ENCODE data around the gene MZB1.
"Not testable (repeated sequence)": the region's sequence is repeated elsewhere in the genome, so short reads cannot be mapped to it uniquely, and the experiment has no call there.

MZB1 gene

GRCh38 chr5:139374909-139375308, 14.8 kb downstream of the MZB1 start:
- no peak for DNase-seq (ENCODE audit: low spot score)

GRCh38 chr5:139371482-139372435, 18.0 kb downstream of the MZB1 start:
- no peak for DNase-seq (ENCODE audit: low spot score)

- DNase-seq (ENCODE audit: low spot score) = no peak
Measured at GRCh38 chr5:139369181-139369580, 20.5 kb downstream of the MZB1 start.

GRCh38 chr5:139368613-139369012, 21.1 kb downstream of the MZB1 start:
- peak; percentile 36 for DNase-seq (ENCODE audit: low spot score)

- no peak for DNase-seq (ENCODE audit: low spot score)
Measured at GRCh38 chr5:139364466-139364865, 25.2 kb downstream of the MZB1 start.

GRCh38 chr5:139363937-139364336, 25.8 kb downstream of the MZB1 start:
- no peak for DNase-seq (ENCODE audit: low spot score)

- DNase-seq (ENCODE audit: low spot score) = no peak
Measured at GRCh38 chr5:139361835-139362429, 27.8 kb downstream of the MZB1 start.

- DNase-seq (ENCODE audit: low spot score) = no peak
Measured at GRCh38 chr5:139360384-139360783, 29.3 kb downstream of the MZB1 start.

- no peak for DNase-seq (ENCODE audit: low spot score)
Measured at GRCh38 chr5:139358064-139358463, 31.6 kb downstream of the MZB1 start.

- not testable (repeated sequence) for DNase-seq (ENCODE audit: low spot score)
Measured at GRCh38 chr5:139355900-139356299, 33.8 kb downstream of the MZB1 start.

GRCh38 chr5:139354186-139354585, 35.5 kb downstream of the MZB1 start:
- no peak for DNase-seq (ENCODE audit: low spot score)

- DNase-seq (ENCODE audit: low spot score) = not testable (repeated sequence)
Measured at GRCh38 chr5:139347863-139348262, 41.9 kb downstream of the MZB1 start.

GRCh38 chr5:139345442-139345841, 44.3 kb downstream of the MZB1 start:
- not testable (repeated sequence) for DNase-seq (ENCODE audit: low spot score)

GRCh38 chr5:139344177-139344576, 45.5 kb downstream of the MZB1 start:
- no peak for DNase-seq (ENCODE audit: low spot score)

- DNase-seq (ENCODE audit: low spot score) = no peak
Measured at GRCh38 chr5:139343476-139343875, 46.2 kb downstream of the MZB1 start.

- no peak for DNase-seq (ENCODE audit: low spot score)
Measured at GRCh38 chr5:139342423-139342723, 47.3 kb downstream of the MZB1 start.

GRCh38 chr5:139341689-139342422, 47.9 kb downstream of the MZB1 start, which contains the start of gene PAIP2:
PAIP2 (plus strand) TSS chr5:139341854; CDS start chr5:139363785, 21,931 bp downstream.
- DNase-seq (ENCODE audit: low spot score) = peak; percentile 98

GRCh38 chr5:139341187-139341688, 48.5 kb downstream of the MZB1 start:
- DNase-seq (ENCODE audit: low spot score) = no peak

- no peak for DNase-seq (ENCODE audit: low spot score)
Measured at GRCh38 chr5:139340051-139340450, 49.7 kb downstream of the MZB1 start.

Measured in RKO (cell line).